A549 treated with DMSO at 1 μM for 4 hours (cell line): ENCODE results near the gene TRDMT1. TPM values are rescaled to one million over a fixed set of nuclear protein-coding genes. Genes with fewer than 3 reads are reported as not detected.

ENCODE experiments used
- total RNA-seq: library from RNA; stranded (reverse); fragments of 200-300 nt; extraction: Qiagen RNA extraction; gene quantifications from 5 replicates; pipeline ENCODE4 v1.2.3, GENCODE V29; 2022; ENCODE audit warnings: low read depth

Gene TRDMT1
- total RNA-seq: 2.8 to 5.1 TPM (median 4.1 TPM) in 5 replicates

GRCh38 chr10:17200912-17201793, at the start of gene TRDMT1:
TRDMT1 (minus strand) TSS chr10:17201672; CDS start chr10:17201634, 38 bp downstream.

GRCh38 chr10:17228091-17229015, 26.9 kb upstream of the TRDMT1 start, which contains the start of gene VIM:
VIM (plus strand) TSS chr10:17228241; CDS start chr10:17229423, 1,182 bp downstream.

GRCh38 chr10:17129741-17130140, 71.7 kb downstream of the TRDMT1 start, which contains the start of gene CUBN:
CUBN (minus strand) TSS chr10:17129811; CDS start chr10:17129765, 46 bp downstream.

Other genes starting within 250 kb of the TRDMT1 start
- gene CUBN, start 71.9 kb downstream of the TRDMT1 start, total RNA-seq: 0.11 to 0.25 TPM (median 0.14 TPM) in 4 of 5 replicates, not detected in the other
- gene VIM, start 26.6 kb upstream of the TRDMT1 start, total RNA-seq: 1,643 to 1,990 TPM (median 1,863 TPM) in 5 replicates